H9 (cell line): ENCODE measurements around the gene KIF23. TPM values are rescaled to one million over a fixed set of nuclear protein-coding genes. Genes with fewer than 3 reads are reported as not detected.
"Not testable (repeated sequence)": the region's sequence is repeated elsewhere in the genome, so short reads cannot be mapped to it uniquely, and the experiment has no call there.

ENCODE experiments used
- DNase-seq: peaks from one replicate; pipeline ENCODE4 v3.0.0-alpha.2; 2017
- H2AFZ ChIP-seq: one replicate; pipeline ENCODE4 v1.6.1; 2013; ENCODE audit warnings: mild to moderate bottlenecking, low read length, control low read depth, moderate library complexity
- H2AK5ac ChIP-seq: 2 replicates; pipeline ENCODE4 v1.6.1; 2013; ENCODE audit warnings: low read length, control low read depth, mixed read lengths; ENCODE audit not compliant: insufficient read length
- H2BK120ac ChIP-seq: one replicate; pipeline ENCODE4 v1.6.1; 2013; ENCODE audit warnings: low read depth, mild to moderate bottlenecking, low read length, control low read depth, inconsistent platforms; ENCODE audit not compliant: poor library complexity, severe bottlenecking
- H2BK12ac ChIP-seq: 2 replicates; pipeline ENCODE4 v1.6.1; 2013; ENCODE audit warnings: low read length, control low read depth, mixed read lengths, low read depth; ENCODE audit not compliant: insufficient read length
- H2BK15ac ChIP-seq: 2 replicates; pipeline ENCODE4 v1.6.1; 2013; ENCODE audit warnings: low read depth, low read length, control low read depth
- H2BK20ac ChIP-seq: one replicate; pipeline ENCODE4 v1.6.1; 2013; ENCODE audit warnings: low read depth, mild to moderate bottlenecking, low read length, control low read depth, inconsistent platforms; ENCODE audit not compliant: poor library complexity, severe bottlenecking
- H2BK5ac ChIP-seq: 2 replicates; pipeline ENCODE4 v1.6.1; 2013; ENCODE audit warnings: low read length, control low read depth, mixed read lengths; ENCODE audit not compliant: insufficient read length
- H3K14ac ChIP-seq: 2 replicates; pipeline ENCODE4 v1.6.1; 2013; ENCODE audit warnings: low read length, control low read depth; ENCODE audit not compliant: insufficient read depth
- H3K18ac ChIP-seq: 2 replicates; pipeline ENCODE4 v1.6.1; 2013; ENCODE audit warnings: low read depth, mild to moderate bottlenecking, mixed read lengths, low read length, control low read depth; ENCODE audit not compliant: insufficient read length
- H3K23ac ChIP-seq: 2 replicates; pipeline ENCODE4 v1.6.1; 2013; ENCODE audit warnings: low read length, control low read depth, mixed read lengths, low read depth; ENCODE audit not compliant: insufficient read length
- H3K23me2 ChIP-seq: 2 replicates; pipeline ENCODE4 v1.6.1; 2013; ENCODE audit warnings: low read depth, mild to moderate bottlenecking, mixed read lengths, low read length, control low read depth; ENCODE audit not compliant: insufficient read length, poor library complexity, severe bottlenecking
- H3K27ac ChIP-seq: 2 replicates; pipeline ENCODE4 v1.5.1; 2013; ENCODE audit warnings: low read length, control low read depth, mixed read lengths, low read depth; ENCODE audit not compliant: insufficient read length
- H3K27me3 ChIP-seq: 2 replicates; pipeline ENCODE4 v1.6.1; 2013; ENCODE audit warnings: low read length, control low read depth, inconsistent platforms; ENCODE audit not compliant: insufficient read depth
- H3K4ac ChIP-seq: 2 replicates; pipeline ENCODE4 v1.6.1; 2013; ENCODE audit warnings: low read depth, mild to moderate bottlenecking, control low read depth, inconsistent platforms, low read length, moderate library complexity
- H3K4me1 ChIP-seq: 2 replicates; pipeline ENCODE4 v1.6.1; 2013; ENCODE audit warnings: low read length, control low read depth, inconsistent platforms; ENCODE audit not compliant: insufficient read depth
- H3K4me2 ChIP-seq: 2 replicates; pipeline ENCODE4 v1.6.1; 2013; ENCODE audit warnings: low read length, control low read depth, mixed read lengths; ENCODE audit not compliant: insufficient read length, insufficient read depth
- H3K56ac ChIP-seq: 2 replicates; pipeline ENCODE4 v1.6.1; 2013; ENCODE audit warnings: low read depth, mild to moderate bottlenecking, mixed read lengths, low read length, control low read depth; ENCODE audit not compliant: insufficient read length
- H3K79me1 ChIP-seq: 2 replicates; pipeline ENCODE4 v1.6.1; 2013; ENCODE audit warnings: low read depth, mild to moderate bottlenecking, moderate library complexity, low read length, control low read depth, inconsistent platforms; ENCODE audit not compliant: insufficient read depth, poor library complexity, severe bottlenecking
- H3K79me2 ChIP-seq: 2 replicates; pipeline ENCODE4 v1.6.1; 2013; ENCODE audit warnings: low read length, control low read depth, inconsistent platforms; ENCODE audit not compliant: insufficient read depth
- H3K9ac ChIP-seq: 2 replicates; pipeline ENCODE4 v1.6.1; 2013; ENCODE audit warnings: low read length, control low read depth, mixed read lengths; ENCODE audit not compliant: insufficient read length; ENCODE audit errors: extremely low read depth
- H3K9me3 ChIP-seq: one replicate; pipeline ENCODE4 v1.6.1; 2013; ENCODE audit warnings: low read depth, low read length, inconsistent platforms; ENCODE audit not compliant: control insufficient read depth
- H3T11ph ChIP-seq: one replicate; pipeline ENCODE4 v1.6.1; 2013; ENCODE audit warnings: mild to moderate bottlenecking, low read length, control low read depth, inconsistent platforms
- H4K20me1 ChIP-seq: one replicate; pipeline ENCODE4 v1.6.1; 2013; ENCODE audit not compliant: control insufficient read depth, insufficient read length, insufficient read depth
- H4K5ac ChIP-seq: 2 replicates; pipeline ENCODE4 v1.6.1; 2013; ENCODE audit warnings: low read depth, mild to moderate bottlenecking, mixed read lengths, low read length, control low read depth; ENCODE audit not compliant: insufficient read length
- H4K8ac ChIP-seq: replicated peaks from 2 replicates; pipeline ENCODE4 v1.6.1; 2013; ENCODE audit warnings: low read length, control low read depth, mixed read lengths, low read depth; ENCODE audit not compliant: insufficient read length
- H4K91ac ChIP-seq: 2 replicates; pipeline ENCODE4 v1.6.1; 2013; ENCODE audit warnings: low read depth, mild to moderate bottlenecking, moderate library complexity, mixed read lengths, low read length, control low read depth; ENCODE audit not compliant: insufficient read length
- H3K27ac Mint-ChIP-seq, 3 experiments: 2 replicates in 2 of 3; 3 replicates in 1 of 3; pipeline ENCODE4 v1.8.0; 2020 to 2021; ENCODE audit warnings: mixed read lengths in 3 of 3, mild to moderate bottlenecking in 1 of 3, moderate library complexity in 1 of 3
- H3K27me3 Mint-ChIP-seq: 2 replicates; pipeline ENCODE4 v1.8.0; 2021; ENCODE audit warnings: low read depth, mild to moderate bottlenecking, moderate library complexity, mixed read lengths
- H3K36me3 Mint-ChIP-seq, 3 experiments: 2 replicates in 2 of 3; 3 replicates in 1 of 3; pipeline ENCODE4 v1.8.0; 2020 to 2021; ENCODE audit warnings: low read depth in 3 of 3, mixed read lengths in 3 of 3; ENCODE audit not compliant: insufficient read depth in 1 of 3
- H3K4me1 Mint-ChIP-seq, 2 experiments: 2 replicates each; pipeline ENCODE4 v1.8.0; 2020; ENCODE audit warnings: mixed read lengths in 2 of 2
- H3K4me3 Mint-ChIP-seq, 2 experiments: 2 replicates in 1 of 2; 3 replicates in 1 of 2; pipeline ENCODE4 v1.8.0; 2020 to 2021; ENCODE audit warnings: mild to moderate bottlenecking in 2 of 2, mixed read lengths in 2 of 2, moderate library complexity in 1 of 2
- H3K9me3 Mint-ChIP-seq, 2 experiments: 2 replicates in 1 of 2; 3 replicates in 1 of 2; pipeline ENCODE4 v1.8.0; 2020; ENCODE audit warnings: mild to moderate bottlenecking in 2 of 2, mixed read lengths in 2 of 2, moderate library complexity in 1 of 2
- WGBS: extraction: QIAGEN DNeasy Blood & Tissue Kit; methylation state at CpG from one replicate; pipeline ENCODE4 v1.1.7; 2013; ENCODE audit warnings: missing lambda C conversion rate, low lambda C conversion rate, mixed read lengths; ENCODE audit not compliant: insufficient read length; ENCODE audit errors: extremely low coverage; 5-methylcytosine and 5-hydroxymethylcytosine counted together
- total RNA-seq: library from RNA; stranded (reverse); gene quantifications from 2 replicates; pipeline ENCODE4 v1.2.1, GENCODE V29; 2021

The KIF23 gene
- total RNA-seq, 1 experiment from 2014 or later: 55.4 TPM

DNA sequence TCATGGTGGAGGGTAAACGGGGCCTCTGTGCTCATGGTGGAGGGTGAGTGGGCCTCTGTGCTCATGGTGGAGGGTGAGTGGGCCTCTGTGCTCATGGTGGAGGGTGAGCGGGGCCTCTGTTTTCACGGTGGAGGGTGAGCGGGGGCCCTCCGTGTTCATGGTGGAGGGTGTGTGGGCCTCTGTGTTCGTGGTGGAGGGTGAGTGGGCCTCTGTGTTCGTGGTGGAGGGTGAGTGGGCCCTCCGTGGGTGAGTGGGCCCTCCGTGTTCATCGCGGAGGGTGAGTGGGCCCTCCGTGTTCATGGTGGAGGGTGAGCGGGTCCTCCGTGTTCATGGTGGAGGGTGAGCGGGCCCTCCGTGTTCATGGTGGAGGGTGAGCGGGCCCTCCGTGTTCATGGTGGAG is 30.1 kb upstream of the KIF23 start:
- not testable (repeated sequence) for H4K91ac ChIP-seq, H3K23ac ChIP-seq, H3K4me2 ChIP-seq, H3K79me1 ChIP-seq, H3K9me3 ChIP-seq, H3K4me3 Mint-ChIP-seq, H3K9me3 Mint-ChIP-seq, H3K79me2 ChIP-seq, H2BK12ac ChIP-seq, H3K9ac ChIP-seq, H2BK20ac ChIP-seq, H3T11ph ChIP-seq, H3K14ac ChIP-seq, H2BK15ac ChIP-seq, H3K23me2 ChIP-seq, H2AFZ ChIP-seq, H2BK120ac ChIP-seq, H3K4ac ChIP-seq, H2BK5ac ChIP-seq, H4K8ac ChIP-seq, H3K56ac ChIP-seq, DNase-seq, H3K27ac ChIP-seq, H3K4me1 ChIP-seq, H3K27me3 Mint-ChIP-seq, H2AK5ac ChIP-seq, H4K5ac ChIP-seq, H4K20me1 ChIP-seq, H3K27me3 ChIP-seq, H3K27ac Mint-ChIP-seq, H3K36me3 Mint-ChIP-seq, H3K18ac ChIP-seq
- WGBS: no CpG with 5 or more reads among the region's 18 CpGs
- peaks cover 14 to 20% of the 10 kb centered on the region in 2 experiments for H3K4me1 Mint-ChIP-seq
